Suppressor macrophage (primary cell): ENCODE data around the gene AVPR2.

ENCODE experiments used
- DNase-seq, 4 experiments: peaks; one replicate each; pipeline ENCODE4 v3.0.0-alpha.2; 2020 to 2022

Gene AVPR2

GRCh38 chrX:153952373-153953026 lies 48.0 kb downstream of the AVPR2 start:
- DNase-seq = no peak

- peak; percentile 62 to 79 (median 72) for DNase-seq
Measured at GRCh38 chrX:153953342-153953830, 48.9 kb downstream of the AVPR2 start.

- DNase-seq = no peak
Measured at GRCh38 chrX:153953892-153954557, 49.6 kb downstream of the AVPR2 start.

DNA sequence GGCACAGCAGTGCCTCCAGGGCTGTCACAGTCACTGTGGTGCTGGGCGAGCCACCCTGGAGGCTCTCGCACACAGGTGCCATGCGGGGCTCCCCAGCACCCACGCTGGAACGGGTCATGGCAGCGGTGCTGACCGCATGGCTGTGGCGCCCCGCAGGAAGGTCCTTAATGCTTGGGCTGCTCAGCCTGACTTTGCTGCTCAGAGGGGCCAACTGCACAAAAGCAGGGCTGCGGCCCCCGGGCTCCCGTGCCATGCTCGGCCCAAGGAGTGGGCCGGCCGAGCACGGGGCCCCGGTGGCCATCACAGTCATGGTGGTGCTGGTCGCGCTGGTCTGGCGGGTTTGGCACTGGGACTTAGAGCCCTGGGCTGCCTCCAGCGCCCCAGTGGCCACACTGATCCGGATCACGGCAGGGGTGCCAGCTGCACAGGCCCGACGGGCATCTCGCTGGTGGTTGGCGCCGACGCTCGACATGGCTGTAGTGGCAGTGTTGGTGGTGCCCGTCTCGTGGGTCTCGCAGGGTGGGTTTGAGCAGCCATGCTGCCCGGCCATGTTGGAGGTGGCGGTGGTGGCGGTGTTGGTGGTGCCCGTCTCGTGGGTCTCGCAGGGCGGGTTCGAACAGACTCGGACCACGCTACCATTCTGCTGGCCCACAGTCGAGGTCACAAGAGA lies 50.2 kb downstream of the AVPR2 start:
- DNase-seq = no peak

GRCh38 chrX:153955228-153955732 lies 50.8 kb downstream of the AVPR2 start:
- DNase-seq = no peak

DNA sequence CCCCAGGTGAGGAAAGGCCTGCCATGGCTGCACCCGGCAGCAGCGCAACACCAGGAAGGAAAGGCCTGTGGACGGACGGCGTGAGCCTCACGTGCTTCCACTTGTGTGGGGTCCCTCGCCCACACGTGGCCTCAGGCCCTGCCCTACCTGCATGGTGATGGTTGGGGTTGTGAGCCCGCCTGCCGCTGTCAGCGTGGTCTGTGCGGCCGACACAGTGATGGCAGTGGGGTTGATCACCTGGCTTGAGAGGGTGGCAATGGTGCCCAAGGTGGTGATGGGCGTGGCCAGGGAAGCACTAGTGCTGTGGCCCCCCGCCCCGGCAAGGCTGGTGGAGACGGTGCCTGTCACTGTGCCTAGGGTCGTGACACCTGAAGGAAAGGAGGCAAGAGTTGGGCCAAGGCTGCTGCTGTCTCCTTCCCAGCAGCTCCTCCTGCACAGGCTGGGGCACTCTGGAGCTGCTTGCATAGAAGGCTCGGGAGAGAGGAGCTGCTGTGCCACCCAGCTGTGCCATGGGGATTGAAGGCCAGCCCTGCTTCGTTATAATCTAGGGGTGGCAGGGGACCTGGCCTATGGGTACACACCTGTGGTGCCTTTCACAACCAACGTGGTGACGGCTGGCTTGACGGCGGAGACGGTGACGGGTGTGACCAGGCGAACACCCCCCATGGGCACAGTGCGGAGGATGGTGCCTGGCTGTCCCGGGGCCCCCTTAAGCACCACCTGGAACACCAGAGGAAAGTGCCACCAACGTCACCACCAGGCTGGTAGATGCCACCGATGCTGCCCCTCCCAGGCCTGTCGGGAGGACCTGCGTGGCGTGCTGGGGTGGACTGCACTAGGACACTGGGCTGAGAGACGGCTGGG lies 51.8 kb downstream of the AVPR2 start:
- no peak for DNase-seq
